Heart right ventricle (tissue), 16 donors: ENCODE results near the gene LIMCH1. TPM values are rescaled to one million over a fixed set of nuclear protein-coding genes. Genes with fewer than 3 reads are reported as not detected.

Experiments
- ATAC-seq, 8 donors: fragments of 200-7000 bp; cut with Tn5 transposase; one replicate each; pipeline ENCODE4 v1.9.1; 2020; ENCODE audit warnings: mild to moderate bottlenecking in 8 of 8, moderate library complexity in 8 of 8, moderate number of reproducible peaks in 1 of 8
- DNase-seq, 2 donors: peaks; one replicate each; pipeline ENCODE4 v3.0.0-alpha.2; 2020
- H3K27ac ChIP-seq, 10 donors: fragments of 200-600 bp; sonication (generic) in 2 of 10; one replicate each; pipeline versions ENCODE4 v1.5.0 to v1.8.0; 2020 to 2022; ENCODE audit warnings: mild to moderate bottlenecking in 3 of 10
- H3K27me3 ChIP-seq, 7 donors: fragments of 200-600 bp; one replicate each; pipeline ENCODE4 v1.8.0; 2021 to 2022; ENCODE audit warnings: mild to moderate bottlenecking in 2 of 7
- H3K36me3 ChIP-seq, 9 donors: fragments of 200-600 bp; sonication (generic) in 1 of 9; one replicate each; pipeline versions ENCODE4 v1.5.0 to v1.8.0; 2020 to 2022; ENCODE audit warnings: mild to moderate bottlenecking in 2 of 9
- H3K4me1 ChIP-seq, 9 donors: fragments of 200-600 bp; sonication (generic) in 1 of 9; one replicate each; pipeline versions ENCODE4 v1.5.0 to v1.8.0; 2020 to 2022; ENCODE audit warnings: mild to moderate bottlenecking in 4 of 9
- H3K4me3 ChIP-seq, 10 donors: fragments of 200-600 bp; sonication (generic) in 2 of 10; one replicate each; pipeline versions ENCODE4 v1.5.0 to v1.8.0; 2020 to 2022; ENCODE audit warnings: mild to moderate bottlenecking in 7 of 10, moderate library complexity in 2 of 10
- H3K9me3 ChIP-seq, 11 donors: fragments of 200-600 bp in 10 of 11; sonication (generic) in 2 of 11; one replicate each; pipeline versions ENCODE4 v1.5.0 to v1.8.0; 2013 to 2022; ENCODE audit warnings: mild to moderate bottlenecking in 2 of 11, control low read depth in 1 of 11, moderate library complexity in 1 of 11
- CTCF ChIP-seq, 9 donors: fragments of 200-600 bp; sonication (generic) in 2 of 9; IDR thresholded peaks; one replicate each; pipeline versions ENCODE4 v1.5.0 to v1.8.0; 2021 to 2022; ENCODE audit warnings: antibody characterized with exemption in 9 of 9, mild to moderate bottlenecking in 5 of 9, moderate library complexity in 1 of 9
- WGBS, 2 donors: extraction: QIAGEN DNeasy Blood & Tissue Kit; methylation state at CpG; one replicate each; pipeline ENCODE4 v1.1.7; 2013; ENCODE audit warnings: inconsistent platforms in 1 of 2; 5-methylcytosine and 5-hydroxymethylcytosine counted together
- intact Hi-C, 10 donors: fragments of 100-400 bp; cut with DNase I; formaldehyde crosslinking; loops; one replicate each; pipeline versions ENCODE4 v1.11.1 to v1.14.2; 2022
- polyA plus RNA-seq, 2 donors: library from polyadenylated mRNA; stranded (reverse); fragments of 200-250 nt; gene quantifications; one replicate each; pipeline ENCODE4 v1.2.3, GENCODE V29; 2013
- total RNA-seq, 10 donors: library from RNA; stranded (reverse); fragmentation: NEBNext Ultra II Directional in 3 of 10; extraction: Animal tissue kit (Norgen Biotek cat#: 25700) in 3 of 10; gene quantifications; one replicate each; pipeline versions ENCODE4 v1.2.1 to v1.2.4, GENCODE V29; 2021 to 2023
- donor health status: Arrhythmogenic right ventricular cardiomyopathy.
- donor health status: ischemic (EF 13 %, LVEDD 7.1; RV severe dilation, severe dysfunction).
- donor health status: healthy with polysubstance abuse.
- donor health status: DM: no; HTN: yes; CAD: no.
- donor health status: DM: no; HTN: no; CAD: no.
- donor health status: ischemic (EF 25% LVEDD 6.9; RV normal size, moderate dysfunction).
- donor health status: ischemic (EF 25% LVEDD 5.7; RV mildly dilated, moderate dysfunction).
- donor health status: healthy.
- donor health status: DM: yes; HTN: yes; CAD: no.
- donor health status: Ischemic cardiomyopathy.
- donor health status: ischemic (EF 35%, LVEDD 5.7; RV mildly dilated, moderate dysfunction).
- donor health status: nonischemic (EF 11% LVEDD 7.7; RV severe dilation, severe dysfunction).
- donor health status: DM: yes; HTN: yes; CAD: no.
- donor health status: PGD.
- donor health status: ischemic (EF 29% LVEDD 5.4; RV normal size, mild dysfunction).
- donor health status: nonischemic (EF 23%, LVEDD 6.1; RV moderate dilation, normal function).

The LIMCH1 gene
- total and polyA plus RNA-seq, 12 donors, result 28.4 to 410 (median 280) TPM

- Histone ChIP-seq H3K4me1 (peaks cover 0 to 39% (median 15%) of the 10 kb centered on the region in 9 donors), H3K36me3 (peaks cover 0 to 12% (median 0%) of the 10 kb centered on the region in 9 donors), H3K4me3 (no peak overlapping the region), H3K9me3 (no peaks in the 10 kb centered on the region), H3K27ac (no peak overlapping the region), H3K27me3 (no peaks in the 10 kb centered on the region)
- intact Hi-C loops, result no loop called here
- TF ChIP-seq CTCF (IDR thresholded peaks at IDR 0.05), result no peak
- WGBS, 2 donors, result 94 to 98% methylated on average over 1 of the region's 1 CpG
- DNase-seq (no peak), ATAC-seq (no peak)
Measured at GRCh38 chr4:41514169-41514568, 23.8 kb upstream of the LIMCH1 start.

- ATAC-seq (peak in 4 of 8 donors; percentile 9 to 57 (median 24)), DNase-seq (no peak)
- intact Hi-C loops, result no loop called here
- 68 to 70% methylated on average over 14 of the region's 14 CpGs for WGBS, 2 donors
- Histone ChIP-seq H3K27me3 (no peaks in the 10 kb centered on the region), H3K4me3 (no peak overlapping the region), H3K27ac (peak overlapping the region in 1 of 10 donors; percentile 48), H3K9me3 (no peaks in the 10 kb centered on the region), H3K36me3 (peaks cover 0 to 12% (median 0%) of the 10 kb centered on the region in 9 donors), H3K4me1 (peaks cover 0 to 31% (median 7%) of the 10 kb centered on the region in 9 donors)
- no peak for TF ChIP-seq CTCF (IDR thresholded peaks at IDR 0.05)
Measured at GRCh38 chr4:41514766-41515481, 23.0 kb upstream of the LIMCH1 start.

- 75 to 82% methylated on average over 4 of the region's 4 CpGs for WGBS, 2 donors
- intact Hi-C loops, result no loop called here
- DNase-seq (no peak), ATAC-seq (no peak)
- Histone ChIP-seq H3K27ac (no peak overlapping the region), H3K4me3 (no peak overlapping the region), H3K4me1 (peaks cover 0 to 46% (median 14%) of the 10 kb centered on the region in 9 donors), H3K27me3 (no peaks in the 10 kb centered on the region), H3K9me3 (no peaks in the 10 kb centered on the region), H3K36me3 (peaks cover 0 to 3% (median 0%) of the 10 kb centered on the region in 9 donors)
- no peak for TF ChIP-seq CTCF (IDR thresholded peaks at IDR 0.05)
Measured at GRCh38 chr4:41517121-41517520, 20.8 kb upstream of the LIMCH1 start.

- intact Hi-C loops, result no loop called here
- no peak for DNase-seq
Measured at GRCh38 chr4:41517747-41518146, 20.2 kb upstream of the LIMCH1 start.

More at GRCh38 chr4:41517747-41518146, 20.2 kb upstream of the LIMCH1 start:
- no peak overlapping the region for H3K27ac ChIP-seq
- H3K9me3 ChIP-seq, result no peaks in the 10 kb centered on the region
- peaks cover 0 to 46% (median 14%) of the 10 kb centered on the region in 9 donors for H3K4me1 ChIP-seq
- no peak overlapping the region for H3K4me3 ChIP-seq
- H3K27me3 ChIP-seq, result no peaks in the 10 kb centered on the region
- H3K36me3 ChIP-seq, result no peaks in the 10 kb centered on the region
- TF ChIP-seq CTCF (IDR thresholded peaks at IDR 0.05), result no peak
- 84 to 97% methylated on average over 1 of the region's 1 CpG for WGBS, 2 donors
- ATAC-seq, result no peak
